Measurements from ENCODE around the gene MPHOSPH10.
"Not testable (repeated sequence)": the region's sequence is repeated elsewhere in the genome, so short reads cannot be mapped to it uniquely, and the experiment has no call there.

GRCh38 chr2:71083752-71084312 is 46.6 kb upstream of the MPHOSPH10 start:
- not testable (repeated sequence) for TF ChIP-seq EZH2 (IDR thresholded peaks at IDR 0.05; ENCODE audit: borderline replicate concordance, insufficient read depth, low read depth, low read length, poor library complexity, severe bottlenecking)
- TF ChIP-seq, protein P1, sequence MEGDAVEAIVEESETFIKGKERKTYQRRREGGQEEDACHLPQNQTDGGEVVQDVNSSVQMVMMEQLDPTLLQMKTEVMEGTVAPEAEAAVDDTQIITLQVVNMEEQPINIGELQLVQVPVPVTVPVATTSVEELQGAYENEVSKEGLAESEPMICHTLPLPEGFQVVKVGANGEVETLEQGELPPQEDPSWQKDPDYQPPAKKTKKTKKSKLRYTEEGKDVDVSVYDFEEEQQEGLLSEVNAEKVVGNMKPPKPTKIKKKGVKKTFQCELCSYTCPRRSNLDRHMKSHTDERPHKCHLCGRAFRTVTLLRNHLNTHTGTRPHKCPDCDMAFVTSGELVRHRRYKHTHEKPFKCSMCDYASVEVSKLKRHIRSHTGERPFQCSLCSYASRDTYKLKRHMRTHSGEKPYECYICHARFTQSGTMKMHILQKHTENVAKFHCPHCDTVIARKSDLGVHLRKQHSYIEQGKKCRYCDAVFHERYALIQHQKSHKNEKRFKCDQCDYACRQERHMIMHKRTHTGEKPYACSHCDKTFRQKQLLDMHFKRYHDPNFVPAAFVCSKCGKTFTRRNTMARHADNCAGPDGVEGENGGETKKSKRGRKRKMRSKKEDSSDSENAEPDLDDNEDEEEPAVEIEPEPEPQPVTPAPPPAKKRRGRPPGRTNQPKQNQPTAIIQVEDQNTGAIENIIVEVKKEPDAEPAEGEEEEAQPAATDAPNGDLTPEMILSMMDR (IDR thresholded peaks at IDR 0.05) = not testable (repeated sequence)
